Caco-2 (cell line): ENCODE data around the gene TRPM2. TPM values are rescaled to one million over a fixed set of nuclear protein-coding genes. Genes with fewer than 3 reads are reported as not detected.

Source experiments
- BruUV-seq: library from RNA; stranded (reverse); fragments of 400-500 nt; replicated peaks from 2 replicates; lab custom pipeline; 2021; lab: Mats Ljungman, UMichigan
- CTCF ChIA-PET: fragments of 300-600 bp; sonication (Branson Sonifier 250); formaldehyde crosslinking; loops from one replicate; lab custom pipeline; 2022; ENCODE audit warnings: antibody characterized with exemption; lab: Charles Lee
- POLR2A ChIA-PET: fragments of 300-600 bp; sonication (Branson Sonifier 250); formaldehyde crosslinking; loops from one replicate; lab custom pipeline; 2022; ENCODE audit warnings: antibody characterized with exemption; lab: Charles Lee
- DNase-seq, 2 experiments: peaks; one replicate each; pipeline versions ENCODE4 v3.0.0 to v3.0.0-alpha.2; 2020 to 2022
- H3K27me3 ChIP-seq: replicated peaks from 2 replicates; pipeline ENCODE4 v1.6.0; 2011; ENCODE audit warnings: low read length; ENCODE audit not compliant: control insufficient read depth, insufficient read depth
- H3K36me3 ChIP-seq: 2 replicates; pipeline ENCODE4 v1.5.1; 2011; ENCODE audit warnings: low read length; ENCODE audit not compliant: control insufficient read depth, insufficient read depth
- H3K4me1 ChIP-seq: fragments of 250-450 bp; sonication (Bioruptor Pico); 2 replicates; pipeline ENCODE4 v1.5.1; 2020; ENCODE audit warnings: mild to moderate bottlenecking
- H3K4me3 ChIP-seq: 2 replicates; pipeline ENCODE4 v1.5.1; 2011; ENCODE audit warnings: low read depth, mild to moderate bottlenecking, control low read depth, low read length
- H3K9me3 ChIP-seq: fragments of 250-450 bp; sonication (Bioruptor Pico); 2 replicates; pipeline ENCODE4 v1.5.1; 2020; ENCODE audit warnings: mild to moderate bottlenecking, moderate library complexity
- H3K27ac Mint-ChIP-seq: one replicate; pipeline ENCODE4 v1.8.0; 2022; ENCODE audit warnings: mixed read lengths; ENCODE audit not compliant: unreplicated experiment
- H3K27me3 Mint-ChIP-seq: one replicate; pipeline ENCODE4 v1.8.0; 2022; ENCODE audit warnings: mixed read lengths; ENCODE audit not compliant: insufficient read depth, unreplicated experiment
- H3K36me3 Mint-ChIP-seq: one replicate; pipeline ENCODE4 v1.8.0; 2022; ENCODE audit warnings: mild to moderate bottlenecking, mixed read lengths; ENCODE audit not compliant: insufficient read depth, unreplicated experiment
- H3K4me1 Mint-ChIP-seq: one replicate; pipeline ENCODE4 v1.8.0; 2022; ENCODE audit warnings: low read depth, mixed read lengths; ENCODE audit not compliant: unreplicated experiment
- H3K4me3 Mint-ChIP-seq: one replicate; pipeline ENCODE4 v1.8.0; 2022; ENCODE audit warnings: mild to moderate bottlenecking, moderate library complexity, mixed read lengths; ENCODE audit not compliant: unreplicated experiment
- H3K9me3 Mint-ChIP-seq: one replicate; pipeline ENCODE4 v1.8.0; 2022; ENCODE audit warnings: mixed read lengths; ENCODE audit not compliant: unreplicated experiment
- CTCF ChIP-seq, 2 experiments: fragments of 200-600 bp in 1 of 2; IDR thresholded peaks; 1 replicate in 1 of 2; 2 replicates in 1 of 2; pipeline versions ENCODE4 v1.5.1 to v1.8.0; 2011 to 2022; ENCODE audit warnings: antibody characterized with exemption in 1 of 2, control low read depth in 1 of 2, inconsistent platforms in 1 of 2, low read depth in 1 of 2, low read length in 1 of 2, mild to moderate bottlenecking in 1 of 2, moderate library complexity in 1 of 2; ENCODE audit not compliant: insufficient read depth in 1 of 2, severe bottlenecking in 1 of 2, unreplicated experiment in 1 of 2
- intact Hi-C: fragments of 100-400 bp; cut with micrococcal nuclease; formaldehyde crosslinking; loops from one replicate; pipeline ENCODE4 v1.10.0; 2022; ENCODE audit not compliant: unreplicated experiment
- total RNA-seq: library from RNA; stranded (reverse); gene quantifications from 2 replicates; pipeline ENCODE4 v1.2.3, GENCODE V29; 2022

Gene TRPM2
- total RNA-seq, 1 experiment from 2014 or later: 0.20 TPM

- CTCF ChIA-PET: no interaction called here
Measured at GRCh38 chr21:44316277-44316900, 37.0 kb upstream of the TRPM2 start.

GRCh38 chr21:44317241-44317782 is 36.1 kb upstream of the TRPM2 start:
- no peaks in the 10 kb centered on the region for H3K9me3 Mint-ChIP-seq
- no peak overlapping the region for H3K27ac Mint-ChIP-seq
- no peak for TF ChIP-seq CTCF (IDR thresholded peaks at IDR 0.05; ENCODE audit: insufficient read depth in 1 of 2, low read depth in 1 of 2, low read length in 1 of 2, severe bottlenecking in 1 of 2, unreplicated experiment in 1 of 2)
- Histone ChIP-seq H3K36me3 (peaks cover under 1% of the 10 kb centered on the region; the same call in 1 of the 2 replicates), H3K27me3 (no peaks in the 10 kb centered on the region), H3K4me3 (no peak overlapping the region), H3K9me3 (no peaks in the 10 kb centered on the region), H3K4me1 (no peaks in the 10 kb centered on the region)
- H3K4me3 Mint-ChIP-seq: no peak overlapping the region
- BruUV-seq: no TSS peak
- intact Hi-C loops: no loop called here
- POLR2A ChIA-PET: no interaction called here
- no peaks in the 10 kb centered on the region for H3K4me1 Mint-ChIP-seq
- peaks cover 27% of the 10 kb centered on the region for H3K36me3 Mint-ChIP-seq
- no peak for DNase-seq
- no peaks in the 10 kb centered on the region for H3K27me3 Mint-ChIP-seq
- CTCF ChIA-PET: no interaction called here

More at GRCh38 chr21:44316277-44316900, 37.0 kb upstream of the TRPM2 start:
- no peak for DNase-seq
- no peak overlapping the region for H3K4me3 Mint-ChIP-seq
- H3K4me3 ChIP-seq: no peak overlapping the region
- H3K27me3 Mint-ChIP-seq: no peaks in the 10 kb centered on the region
- POLR2A ChIA-PET: no interaction called here
- H3K27me3 ChIP-seq: no peaks in the 10 kb centered on the region
- TF ChIP-seq CTCF (IDR thresholded peaks at IDR 0.05; ENCODE audit: insufficient read depth in 1 of 2, low read depth in 1 of 2, low read length in 1 of 2, severe bottlenecking in 1 of 2, unreplicated experiment in 1 of 2): no peak
- H3K36me3 Mint-ChIP-seq: peaks cover 36% of the 10 kb centered on the region
- H3K27ac Mint-ChIP-seq: no peak overlapping the region
- H3K36me3 ChIP-seq: no peaks in the 10 kb centered on the region
- no peaks in the 10 kb centered on the region for H3K4me1 ChIP-seq
- no peaks in the 10 kb centered on the region for H3K9me3 ChIP-seq
- no TSS peak for BruUV-seq
- intact Hi-C loops: no loop called here
- no peaks in the 10 kb centered on the region for H3K9me3 Mint-ChIP-seq
- H3K4me1 Mint-ChIP-seq: no peaks in the 10 kb centered on the region

GRCh38 chr21:44317871-44318270 is 35.5 kb upstream of the TRPM2 start:
- DNase-seq: no peak
- H3K27ac Mint-ChIP-seq: no peak overlapping the region
- H3K9me3 Mint-ChIP-seq: no peaks in the 10 kb centered on the region
- Histone ChIP-seq H3K4me1 (no peaks in the 10 kb centered on the region), H3K4me3 (no peak overlapping the region), H3K9me3 (no peaks in the 10 kb centered on the region), H3K36me3 (peaks cover 1% of the 10 kb centered on the region; the same call in 1 of the 2 replicates), H3K27me3 (no peaks in the 10 kb centered on the region)
- peaks cover 26% of the 10 kb centered on the region for H3K36me3 Mint-ChIP-seq
- POLR2A ChIA-PET: no interaction called here
- intact Hi-C loops: no loop called here
- no TSS peak for BruUV-seq
- no peaks in the 10 kb centered on the region for H3K27me3 Mint-ChIP-seq
- CTCF ChIA-PET: no interaction called here
- no peak overlapping the region for H3K4me3 Mint-ChIP-seq
- no peaks in the 10 kb centered on the region for H3K4me1 Mint-ChIP-seq
- no peak for TF ChIP-seq CTCF (IDR thresholded peaks at IDR 0.05; ENCODE audit: insufficient read depth in 1 of 2, low read depth in 1 of 2, low read length in 1 of 2, severe bottlenecking in 1 of 2, unreplicated experiment in 1 of 2)
